ENCODE results near the gene ZNF134. TPM values are rescaled to one million over a fixed set of nuclear protein-coding genes. Genes with fewer than 3 reads are reported as not detected.
A peak's percentile ranks its signal among the peaks of the same experiment; 100 is the strongest.

The ZNF134 gene
- total and polyA plus RNA-seq, 11 donors, result 5.3 to 15.8 (median 13.8) TPM

DNA sequence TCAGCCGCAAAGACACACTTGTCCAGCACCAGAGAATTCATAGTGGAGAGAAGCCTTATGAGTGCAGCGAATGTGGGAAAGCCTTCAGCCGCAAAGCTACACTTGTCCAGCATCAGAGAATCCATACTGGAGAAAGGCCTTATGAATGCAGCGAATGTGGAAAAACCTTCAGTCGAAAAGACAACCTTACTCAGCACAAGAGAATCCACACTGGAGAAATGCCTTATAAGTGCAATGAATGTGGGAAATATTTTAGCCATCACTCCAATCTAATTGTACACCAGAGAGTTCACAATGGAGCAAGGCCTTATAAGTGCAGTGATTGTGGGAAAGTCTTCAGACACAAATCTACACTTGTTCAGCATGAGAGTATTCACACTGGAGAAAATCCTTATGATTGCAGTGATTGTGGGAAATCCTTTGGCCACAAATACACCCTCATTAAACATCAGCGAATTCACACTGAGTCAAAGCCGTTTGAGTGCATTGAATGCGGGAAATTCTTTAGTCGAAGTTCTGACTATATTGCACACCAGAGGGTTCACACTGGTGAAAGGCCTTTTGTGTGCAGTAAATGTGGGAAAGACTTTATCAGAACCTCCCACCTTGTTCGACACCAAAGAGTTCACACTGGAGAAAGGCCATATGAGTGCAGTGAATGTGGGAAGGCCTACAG, 6.8 kb downstream of the ZNF134 start:
- TF ChIP-seq, protein P1, sequence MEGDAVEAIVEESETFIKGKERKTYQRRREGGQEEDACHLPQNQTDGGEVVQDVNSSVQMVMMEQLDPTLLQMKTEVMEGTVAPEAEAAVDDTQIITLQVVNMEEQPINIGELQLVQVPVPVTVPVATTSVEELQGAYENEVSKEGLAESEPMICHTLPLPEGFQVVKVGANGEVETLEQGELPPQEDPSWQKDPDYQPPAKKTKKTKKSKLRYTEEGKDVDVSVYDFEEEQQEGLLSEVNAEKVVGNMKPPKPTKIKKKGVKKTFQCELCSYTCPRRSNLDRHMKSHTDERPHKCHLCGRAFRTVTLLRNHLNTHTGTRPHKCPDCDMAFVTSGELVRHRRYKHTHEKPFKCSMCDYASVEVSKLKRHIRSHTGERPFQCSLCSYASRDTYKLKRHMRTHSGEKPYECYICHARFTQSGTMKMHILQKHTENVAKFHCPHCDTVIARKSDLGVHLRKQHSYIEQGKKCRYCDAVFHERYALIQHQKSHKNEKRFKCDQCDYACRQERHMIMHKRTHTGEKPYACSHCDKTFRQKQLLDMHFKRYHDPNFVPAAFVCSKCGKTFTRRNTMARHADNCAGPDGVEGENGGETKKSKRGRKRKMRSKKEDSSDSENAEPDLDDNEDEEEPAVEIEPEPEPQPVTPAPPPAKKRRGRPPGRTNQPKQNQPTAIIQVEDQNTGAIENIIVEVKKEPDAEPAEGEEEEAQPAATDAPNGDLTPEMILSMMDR (IDR thresholded peaks at IDR 0.05), result no peak
- no peak for TF ChIP-seq POLR2A (IDR thresholded peaks at IDR 0.05)
- Histone ChIP-seq H3K27ac (no peak overlapping the region), H3K4me3 (no peak overlapping the region), H3K9me3 (peaks cover 4 to 100% (median 93%) of the 10 kb centered on the region in 12 donors), H3K4me1 (peaks cover 0 to 26% (median 0%) of the 10 kb centered on the region in 12 donors), H3K36me3 (peaks cover 8 to 96% (median 68%) of the 10 kb centered on the region in 9 donors), H3K27me3 (no peaks in the 10 kb centered on the region)
- DNase-seq (no peak), ATAC-seq (no peak)
- WGBS, 4 donors, result 96 to 98% (median 98%) methylated on average over 10 of the region's 10 CpGs
- intact Hi-C loops (cut with DNase I), result no loop called here

DNA sequence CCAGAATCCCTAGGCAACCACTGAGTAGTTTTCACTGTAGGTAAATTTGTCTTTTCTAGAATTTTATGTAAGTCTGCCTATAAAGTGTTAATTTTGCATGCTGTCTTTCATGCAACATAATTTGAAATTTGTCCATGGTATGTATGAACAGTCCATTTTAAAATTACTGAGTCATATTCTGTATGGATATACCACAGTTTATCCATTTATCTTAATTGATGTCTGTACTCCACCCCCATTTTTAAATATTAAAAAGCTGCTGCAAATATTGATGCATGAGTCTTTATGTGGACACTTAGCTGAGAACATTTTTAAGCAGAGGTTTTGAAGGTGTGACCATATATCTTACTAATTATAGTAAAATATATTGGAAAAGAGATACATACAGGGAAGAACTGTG, 9.0 kb downstream of the ZNF134 start:
- peaks cover 4 to 100% (median 90%) of the 10 kb centered on the region in 12 donors for H3K9me3 ChIP-seq
- H3K4me1 ChIP-seq, result peaks cover 0 to 7% (median 0%) of the 10 kb centered on the region in 12 donors

DNA sequence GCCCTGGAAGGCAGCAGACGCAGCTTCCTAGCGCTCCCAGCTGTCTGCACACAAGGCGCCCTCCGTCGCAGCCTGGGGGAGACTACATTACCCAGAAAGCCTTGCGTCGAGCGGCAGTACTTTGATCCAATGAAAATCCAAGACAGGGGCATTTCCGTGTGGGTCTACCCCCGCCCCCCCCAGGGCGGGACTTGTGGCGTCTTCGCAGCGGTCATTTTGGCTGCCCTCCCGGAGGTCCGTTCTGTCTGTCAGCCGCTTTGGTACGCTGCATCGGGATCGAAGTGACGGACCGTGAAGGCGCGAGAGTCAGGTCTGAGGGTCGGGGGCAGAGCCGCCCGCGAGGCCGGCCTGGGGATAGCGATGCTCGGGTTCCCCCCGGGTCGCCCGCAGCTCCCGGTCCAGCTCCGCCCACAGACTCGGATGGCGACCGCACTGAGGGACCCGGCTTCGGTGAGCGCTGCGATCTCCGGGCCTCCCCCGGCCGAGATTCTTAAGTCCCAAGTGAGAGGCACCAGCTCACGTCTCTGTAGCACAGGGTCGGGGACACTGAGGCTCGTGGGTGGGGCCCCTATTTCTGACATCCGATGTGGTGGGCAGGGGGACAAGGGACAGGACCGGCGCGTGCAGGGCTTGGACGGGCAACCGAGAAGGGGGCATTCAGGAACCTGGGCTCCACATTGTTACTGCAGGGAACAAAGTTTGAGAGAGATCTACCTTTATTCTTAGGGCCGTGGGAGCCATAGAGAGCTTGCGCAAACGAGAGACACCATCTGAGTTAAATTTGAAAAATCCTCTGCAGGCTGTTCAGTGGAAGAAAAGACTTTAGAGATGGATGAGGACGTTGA, 19.2 kb downstream of the ZNF134 start, which contains the start of gene ZNF211:
ZNF211 (plus strand) TSS at position 182 of the 845 bp plus-strand sequence; CDS start at position 361, 179 bp downstream.
- H3K27me3 ChIP-seq, result no peaks in the 10 kb centered on the region
- H3K36me3 ChIP-seq, result peaks cover 4 to 48% (median 33%) of the 10 kb centered on the region in 9 donors
- H3K27ac ChIP-seq, result peak within 1 kb of the TSS in 11 of 12 donors; percentile 77 to 92 (median 85)
- peak within 1 kb of the TSS; percentile 68 to 93 (median 86) for H3K4me3 ChIP-seq
- WGBS, 4 donors, result 1 to 3% (median 1%) methylated on average over 17 to 59 of the region's 59 CpGs
- ATAC-seq, result peak; percentile 100
- peaks cover 0 to 52% (median 27%) of the 10 kb centered on the region in 12 donors for H3K9me3 ChIP-seq
- peaks cover 0 to 16% (median 12%) of the 10 kb centered on the region in 12 donors for H3K4me1 ChIP-seq
- intact Hi-C loops (cut with DNase I), result loop anchor here in 3 of 10 donors (1.0 to 2.0 kb wide), 3 partner anchors 18 to 48 kb away; partner anchors contain the start of genes ZNF551 (in 2 of the 3) and ZNF134 (in 1 of the 3)
- TF ChIP-seq, protein P1 (IDR thresholded peaks at IDR 0.05), result peak in 2 of 12 donors; percentile 24 to 25
- peak in 1 of 2 donors; percentile 59 for TF ChIP-seq POLR2A (IDR thresholded peaks at IDR 0.05)
- peak; percentile 94 to 97 (median 94) for DNase-seq

More for the DNA sequence above, 9.0 kb downstream of the ZNF134 start:
- no peak overlapping the region for H3K27ac ChIP-seq
- no peak overlapping the region for H3K4me3 ChIP-seq
- no peaks in the 10 kb centered on the region for H3K27me3 ChIP-seq
- intact Hi-C loops (cut with DNase I), result no loop called here
- ATAC-seq (no peak), DNase-seq (no peak)
- TF ChIP-seq POLR2A (IDR thresholded peaks at IDR 0.05), result no peak
- TF ChIP-seq, protein P1 (IDR thresholded peaks at IDR 0.05), result no peak
- H3K36me3 ChIP-seq, result peaks cover 8 to 73% (median 50%) of the 10 kb centered on the region in 9 donors
